GM23338 (cell line): ENCODE measurements around the gene ZDHHC15. TPM values are rescaled to one million over a fixed set of nuclear protein-coding genes. Genes with fewer than 3 reads are reported as not detected.

Experiments used
- ATAC-seq: fragments of 200-7000 bp; cut with Tn5 transposase; 3 replicates; pipeline ENCODE4 v1.9.1; 2020
- DNase-seq: peaks from one replicate; pipeline ENCODE4 v3.0.0-alpha.2; 2015; ENCODE audit warnings: low spot score
- H2AFZ ChIP-seq: fragments of 200-600 bp; sonication (generic); 2 replicates; pipeline ENCODE4 v1.8.0; 2016; ENCODE audit warnings: antibody characterized with exemption, mild to moderate bottlenecking, moderate library complexity
- H3F3A ChIP-seq: fragments of 200-600 bp; sonication (generic); replicated peaks from 2 replicates; pipeline ENCODE4 v1.8.0; 2017; ENCODE audit warnings: antibody characterized with exemption, mixed run types, low read depth
- H3K27ac ChIP-seq: fragments of 200-600 bp; sonication (generic); 2 replicates; pipeline ENCODE4 v1.6.1; 2016; ENCODE audit warnings: low read depth
- H3K27me3 ChIP-seq: fragments of 200-600 bp; sonication (generic); 2 replicates; pipeline ENCODE4 v1.8.0; 2016; ENCODE audit warnings: mild to moderate bottlenecking, mixed run types, moderate library complexity; ENCODE audit not compliant: insufficient read depth
- H3K36me3 ChIP-seq: fragments of 200-600 bp; sonication (generic); 2 replicates; pipeline ENCODE4 v1.8.0; 2016; ENCODE audit warnings: mild to moderate bottlenecking; ENCODE audit not compliant: insufficient read depth
- H3K4me1 ChIP-seq: fragments of 200-600 bp; sonication (generic); 2 replicates; pipeline ENCODE4 v1.8.0; 2016; ENCODE audit warnings: mild to moderate bottlenecking, moderate library complexity; ENCODE audit not compliant: insufficient read depth
- H3K4me2 ChIP-seq: fragments of 200-600 bp; sonication (generic); 2 replicates; pipeline ENCODE4 v1.7.1; 2017; ENCODE audit warnings: mixed run types
- H3K4me3 ChIP-seq: fragments of 200-600 bp; sonication (generic); 2 replicates; pipeline ENCODE4 v1.6.1; 2016; ENCODE audit warnings: mixed run types
- H3K79me2 ChIP-seq: fragments of 200-600 bp; sonication (generic); replicated peaks from 2 replicates; pipeline ENCODE4 v1.8.0; 2017; ENCODE audit warnings: mild to moderate bottlenecking; ENCODE audit not compliant: insufficient read depth
- H3K9me2 ChIP-seq: fragments of 200-600 bp; sonication (generic); 2 replicates; pipeline ENCODE4 v1.8.0; 2017; ENCODE audit not compliant: insufficient read depth
- H4K20me1 ChIP-seq: fragments of 200-600 bp; sonication (generic); replicated peaks from 2 replicates; pipeline ENCODE4 v1.8.0; 2017; ENCODE audit warnings: mild to moderate bottlenecking; ENCODE audit not compliant: insufficient read depth
- H3K27ac Mint-ChIP-seq: 2 replicates; pipeline ENCODE4 v1.8.0; 2020; ENCODE audit warnings: inconsistent platforms, mild to moderate bottlenecking, moderate library complexity, mixed read lengths
- H3K27me3 Mint-ChIP-seq: 3 replicates; pipeline ENCODE4 v1.8.0; 2022; ENCODE audit warnings: low read depth, mild to moderate bottlenecking, moderate library complexity, mixed read lengths, inconsistent platforms; ENCODE audit not compliant: insufficient read depth, poor library complexity
- H3K36me3 Mint-ChIP-seq: 3 replicates; pipeline ENCODE4 v1.8.0; 2021; ENCODE audit warnings: low read depth, mild to moderate bottlenecking, inconsistent platforms, moderate library complexity, mixed read lengths
- H3K4me1 Mint-ChIP-seq: 3 replicates; pipeline ENCODE4 v1.8.0; 2020; ENCODE audit warnings: mild to moderate bottlenecking, inconsistent platforms, mixed read lengths
- H3K4me3 Mint-ChIP-seq: 3 replicates; pipeline ENCODE4 v1.8.0; 2021; ENCODE audit warnings: moderate library complexity, mild to moderate bottlenecking, inconsistent platforms, mixed read lengths
- H3K9me3 Mint-ChIP-seq: 3 replicates; pipeline ENCODE4 v1.8.0; 2020; ENCODE audit warnings: moderate library complexity, mild to moderate bottlenecking, inconsistent platforms, mixed read lengths
- CREB1 ChIP-seq: fragments of 250-450 bp; sonication (Bioruptor Pico); IDR thresholded peaks from 2 replicates; pipeline ENCODE4 v1.5.0; 2020; ENCODE audit warnings: low read depth, mild to moderate bottlenecking, moderate library complexity
- ETS1 ChIP-seq: IDR thresholded peaks from 2 replicates; pipeline ENCODE4 v1.6.1; 2016; ENCODE audit warnings: antibody characterized with exemption
- EZH2 ChIP-seq: fragments of 200-600 bp; sonication (generic); IDR thresholded peaks from one replicate; pipeline ENCODE4 v1.8.0; 2017; ENCODE audit warnings: antibody characterized with exemption, mild to moderate bottlenecking, low read depth; ENCODE audit not compliant: unreplicated experiment
- EZH2phosphoT487 ChIP-seq: fragments of 200-600 bp; sonication (generic); IDR thresholded peaks from one replicate; pipeline ENCODE4 v1.8.1; 2018; ENCODE audit warnings: antibody characterized with exemption; ENCODE audit not compliant: unreplicated experiment
- JUNB ChIP-seq: IDR thresholded peaks from one replicate; pipeline ENCODE4 v1.6.1; 2016; ENCODE audit warnings: antibody characterized with exemption; ENCODE audit not compliant: unreplicated experiment
- POLR2AphosphoS5 ChIP-seq: IDR thresholded peaks from 2 replicates; pipeline ENCODE4 v1.6.1; 2016; ENCODE audit warnings: antibody characterized with exemption, low read depth
- STAT1 ChIP-seq: IDR thresholded peaks from one replicate; pipeline ENCODE4 v1.6.1; 2016; ENCODE audit warnings: antibody characterized with exemption; ENCODE audit not compliant: unreplicated experiment
- ZNF114 ChIP-seq: fragments of 250-450 bp; sonication (Bioruptor Pico); IDR thresholded peaks from 2 replicates; pipeline ENCODE4 v1.5.0; 2020; ENCODE audit warnings: mild to moderate bottlenecking, moderate library complexity
- ZNF331 ChIP-seq: fragments of 250-450 bp; sonication (Bioruptor Pico); IDR thresholded peaks from 2 replicates; pipeline ENCODE4 v1.5.0; 2020; ENCODE audit warnings: low read depth, mild to moderate bottlenecking, moderate library complexity
- polyA plus RNA-seq: library from polyadenylated mRNA; unstranded; fragments of >200 nt; fragmentation: Nextera tagmentation; extraction: Ambion mirVana; gene quantifications from 2 replicates; pipeline ENCODE4 v1.2.1, GENCODE V29; 2016
- total RNA-seq: library from RNA; depleted of rRNA; stranded (reverse); fragments of >200 nt; shearing (Covaris generic); gene quantifications from 2 replicates; pipeline ENCODE4 v1.2.3, GENCODE V29; 2014
- TF ChIP-seq, protein P1 (sequence below), 2 experiments: fragments of 200-600 bp in 1 of 2; sonication (generic) in 1 of 2; conservative IDR thresholded peaks; 2 replicates each; pipeline versions ENCODE4 v1.5.1 to v1.6.1; 2016 to 2017; ENCODE audit warnings: antibody characterized with exemption in 2 of 2, low read depth in 2 of 2, mild to moderate bottlenecking in 2 of 2, moderate library complexity in 1 of 2
- TF ChIP-seq, protein P2 (sequence below): IDR thresholded peaks from one replicate; pipeline ENCODE4 v1.6.1; 2018; ENCODE audit warnings: antibody characterized with exemption; ENCODE audit not compliant: unreplicated experiment

The ZDHHC15 gene
- total and polyA plus RNA-seq, 2 experiments from 2014 or later = 3.4 to 4.7 TPM

DNA sequence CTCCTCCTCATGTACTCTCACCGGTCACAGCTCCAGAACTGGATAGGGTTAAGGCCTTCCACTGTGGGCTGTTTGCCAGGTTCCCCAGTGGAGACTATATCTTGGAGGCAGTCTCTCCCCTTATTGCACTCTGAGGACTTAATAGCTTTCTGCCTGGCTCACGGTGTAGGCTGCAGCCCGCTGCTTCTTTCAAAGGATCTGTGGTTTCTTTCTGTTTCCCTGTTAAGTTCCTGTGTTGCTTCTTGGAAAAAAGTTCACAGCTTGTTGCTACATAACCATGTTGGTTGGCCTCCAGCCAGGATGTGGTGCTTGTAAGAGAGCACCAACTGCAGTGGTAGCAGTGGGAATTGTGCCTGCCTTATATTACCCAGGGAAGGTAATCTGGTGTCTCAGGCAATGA lies 24.9 kb upstream of the ZDHHC15 start (continued):
- TF ChIP-seq STAT1 (no peak), ZNF331 (CRISPR knock-in tag) (no peak), CREB1 (no peak), EZH2phosphoT487 (no peak), EZH2 (no peak)
- TF ChIP-seq, protein P1, sequence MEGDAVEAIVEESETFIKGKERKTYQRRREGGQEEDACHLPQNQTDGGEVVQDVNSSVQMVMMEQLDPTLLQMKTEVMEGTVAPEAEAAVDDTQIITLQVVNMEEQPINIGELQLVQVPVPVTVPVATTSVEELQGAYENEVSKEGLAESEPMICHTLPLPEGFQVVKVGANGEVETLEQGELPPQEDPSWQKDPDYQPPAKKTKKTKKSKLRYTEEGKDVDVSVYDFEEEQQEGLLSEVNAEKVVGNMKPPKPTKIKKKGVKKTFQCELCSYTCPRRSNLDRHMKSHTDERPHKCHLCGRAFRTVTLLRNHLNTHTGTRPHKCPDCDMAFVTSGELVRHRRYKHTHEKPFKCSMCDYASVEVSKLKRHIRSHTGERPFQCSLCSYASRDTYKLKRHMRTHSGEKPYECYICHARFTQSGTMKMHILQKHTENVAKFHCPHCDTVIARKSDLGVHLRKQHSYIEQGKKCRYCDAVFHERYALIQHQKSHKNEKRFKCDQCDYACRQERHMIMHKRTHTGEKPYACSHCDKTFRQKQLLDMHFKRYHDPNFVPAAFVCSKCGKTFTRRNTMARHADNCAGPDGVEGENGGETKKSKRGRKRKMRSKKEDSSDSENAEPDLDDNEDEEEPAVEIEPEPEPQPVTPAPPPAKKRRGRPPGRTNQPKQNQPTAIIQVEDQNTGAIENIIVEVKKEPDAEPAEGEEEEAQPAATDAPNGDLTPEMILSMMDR (conservative IDR thresholded peaks at IDR 0.05; ENCODE audit: low read depth in 2 of 2) = no peak
- TF ChIP-seq, protein P2, sequence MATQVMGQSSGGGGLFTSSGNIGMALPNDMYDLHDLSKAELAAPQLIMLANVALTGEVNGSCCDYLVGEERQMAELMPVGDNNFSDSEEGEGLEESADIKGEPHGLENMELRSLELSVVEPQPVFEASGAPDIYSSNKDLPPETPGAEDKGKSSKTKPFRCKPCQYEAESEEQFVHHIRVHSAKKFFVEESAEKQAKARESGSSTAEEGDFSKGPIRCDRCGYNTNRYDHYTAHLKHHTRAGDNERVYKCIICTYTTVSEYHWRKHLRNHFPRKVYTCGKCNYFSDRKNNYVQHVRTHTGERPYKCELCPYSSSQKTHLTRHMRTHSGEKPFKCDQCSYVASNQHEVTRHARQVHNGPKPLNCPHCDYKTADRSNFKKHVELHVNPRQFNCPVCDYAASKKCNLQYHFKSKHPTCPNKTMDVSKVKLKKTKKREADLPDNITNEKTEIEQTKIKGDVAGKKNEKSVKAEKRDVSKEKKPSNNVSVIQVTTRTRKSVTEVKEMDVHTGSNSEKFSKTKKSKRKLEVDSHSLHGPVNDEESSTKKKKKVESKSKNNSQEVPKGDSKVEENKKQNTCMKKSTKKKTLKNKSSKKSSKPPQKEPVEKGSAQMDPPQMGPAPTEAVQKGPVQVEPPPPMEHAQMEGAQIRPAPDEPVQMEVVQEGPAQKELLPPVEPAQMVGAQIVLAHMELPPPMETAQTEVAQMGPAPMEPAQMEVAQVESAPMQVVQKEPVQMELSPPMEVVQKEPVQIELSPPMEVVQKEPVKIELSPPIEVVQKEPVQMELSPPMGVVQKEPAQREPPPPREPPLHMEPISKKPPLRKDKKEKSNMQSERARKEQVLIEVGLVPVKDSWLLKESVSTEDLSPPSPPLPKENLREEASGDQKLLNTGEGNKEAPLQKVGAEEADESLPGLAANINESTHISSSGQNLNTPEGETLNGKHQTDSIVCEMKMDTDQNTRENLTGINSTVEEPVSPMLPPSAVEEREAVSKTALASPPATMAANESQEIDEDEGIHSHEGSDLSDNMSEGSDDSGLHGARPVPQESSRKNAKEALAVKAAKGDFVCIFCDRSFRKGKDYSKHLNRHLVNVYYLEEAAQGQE = no peak

DNA sequence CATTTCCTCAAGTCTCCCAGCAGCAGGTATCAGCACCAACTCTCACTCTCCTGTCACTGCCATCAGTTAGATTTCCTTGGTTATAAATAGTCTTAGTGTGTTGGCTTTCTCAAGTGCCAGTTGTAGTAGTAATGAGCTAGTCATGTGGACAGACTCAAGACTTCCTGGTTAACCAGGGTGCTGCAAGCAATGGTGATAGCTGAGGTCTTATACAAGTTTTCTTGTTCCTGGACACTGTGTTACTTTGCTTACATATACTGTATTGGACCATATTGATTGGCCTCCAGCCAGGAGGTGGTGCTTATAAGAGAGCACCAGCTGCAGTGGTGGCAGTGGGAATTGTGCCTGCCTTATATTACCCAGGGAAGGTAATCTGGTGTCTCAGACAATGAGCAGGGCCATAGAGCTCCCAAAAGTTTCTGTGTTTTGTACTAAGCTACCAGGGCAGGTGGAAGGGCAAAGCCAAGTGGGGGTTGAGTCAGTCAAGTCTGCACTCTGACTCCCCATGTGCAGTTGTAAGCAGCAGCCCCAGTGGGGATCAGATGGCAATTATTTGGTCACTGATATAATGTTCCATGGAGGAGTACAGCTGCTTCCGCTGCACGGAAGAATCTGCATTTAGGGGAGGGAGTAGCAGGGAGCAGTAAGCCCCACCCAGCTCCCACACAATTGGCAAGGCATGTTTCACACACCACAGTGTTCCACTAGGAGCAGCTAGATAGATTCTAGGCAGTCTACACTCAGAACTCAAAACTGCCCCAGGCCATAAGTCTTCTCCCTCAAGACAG lies 24.1 kb upstream of the ZDHHC15 start:
- Mint-ChIP-seq H3K27me3 (peaks cover 3% of the 10 kb centered on the region), H3K27ac (no peak overlapping the region), H3K36me3 (no peaks in the 10 kb centered on the region; the same call in 2 of the 3 replicates), H3K9me3 (peaks cover 2% of the 10 kb centered on the region; the same call in 1 of the 3 replicates), H3K4me1 (peaks cover 3% of the 10 kb centered on the region), H3K4me3 (no peak overlapping the region)
- Histone ChIP-seq H3K27me3 (no peaks in the 10 kb centered on the region), H3K79me2 (no peaks in the 10 kb centered on the region), H3F3A (no peaks in the 10 kb centered on the region), H3K27ac (no peak overlapping the region), H4K20me1 (no peaks in the 10 kb centered on the region), H3K36me3 (no peaks in the 10 kb centered on the region), H2AFZ (no peak overlapping the region), H3K4me3 (no peak overlapping the region), H3K4me1 (no peaks in the 10 kb centered on the region), H3K9me2 (no peaks in the 10 kb centered on the region), H3K4me2 (no peak overlapping the region)
- no peak for TF ChIP-seq CREB1
- no peak for TF ChIP-seq POLR2AphosphoS5
- TF ChIP-seq STAT1 = no peak
- TF ChIP-seq JUNB = no peak
- no peak for TF ChIP-seq ZNF114
- TF ChIP-seq EZH2phosphoT487 = no peak
- TF ChIP-seq ETS1 = no peak
- DNase-seq (no peak), ATAC-seq (no peak)
